GM21737 (cell line): ENCODE results near the gene CIAO3.

Source experiments
- ATAC-seq: cut with Tn5 transposase; IDR thresholded peaks from one replicate; pipeline ENCODE4 v1.9.1; 2021; ENCODE audit warnings: mild to moderate bottlenecking, moderate library complexity; ENCODE audit not compliant: unreplicated experiment

The CIAO3 gene

GRCh38 chr16:736936-737481, 3.8 kb downstream of the CIAO3 start:
- no peak for ATAC-seq

DNA sequence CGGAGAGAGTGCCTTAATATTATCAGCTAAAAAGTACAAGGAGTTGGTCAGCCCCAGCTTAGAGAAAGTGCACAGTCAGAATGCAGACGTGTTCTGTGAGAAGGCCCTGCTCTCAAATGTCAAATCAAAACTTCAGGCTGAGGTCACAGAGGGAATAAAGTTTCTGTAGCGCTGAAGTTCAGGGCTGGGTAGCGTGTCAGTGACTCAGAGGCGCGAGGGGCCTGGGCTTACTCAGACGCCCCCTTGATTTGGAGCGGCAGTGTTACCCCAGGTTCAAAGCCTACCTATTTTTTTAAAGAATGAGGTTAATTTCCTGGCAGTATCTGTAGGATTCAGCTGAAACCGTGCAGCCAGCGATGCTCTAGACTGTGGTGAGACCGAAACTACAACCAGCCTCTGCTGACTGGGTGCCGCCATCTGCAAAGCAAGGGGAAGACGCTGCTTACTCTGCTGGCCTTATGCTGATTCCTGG, 4.8 kb downstream of the CIAO3 start:
- no peak for ATAC-seq

DNA sequence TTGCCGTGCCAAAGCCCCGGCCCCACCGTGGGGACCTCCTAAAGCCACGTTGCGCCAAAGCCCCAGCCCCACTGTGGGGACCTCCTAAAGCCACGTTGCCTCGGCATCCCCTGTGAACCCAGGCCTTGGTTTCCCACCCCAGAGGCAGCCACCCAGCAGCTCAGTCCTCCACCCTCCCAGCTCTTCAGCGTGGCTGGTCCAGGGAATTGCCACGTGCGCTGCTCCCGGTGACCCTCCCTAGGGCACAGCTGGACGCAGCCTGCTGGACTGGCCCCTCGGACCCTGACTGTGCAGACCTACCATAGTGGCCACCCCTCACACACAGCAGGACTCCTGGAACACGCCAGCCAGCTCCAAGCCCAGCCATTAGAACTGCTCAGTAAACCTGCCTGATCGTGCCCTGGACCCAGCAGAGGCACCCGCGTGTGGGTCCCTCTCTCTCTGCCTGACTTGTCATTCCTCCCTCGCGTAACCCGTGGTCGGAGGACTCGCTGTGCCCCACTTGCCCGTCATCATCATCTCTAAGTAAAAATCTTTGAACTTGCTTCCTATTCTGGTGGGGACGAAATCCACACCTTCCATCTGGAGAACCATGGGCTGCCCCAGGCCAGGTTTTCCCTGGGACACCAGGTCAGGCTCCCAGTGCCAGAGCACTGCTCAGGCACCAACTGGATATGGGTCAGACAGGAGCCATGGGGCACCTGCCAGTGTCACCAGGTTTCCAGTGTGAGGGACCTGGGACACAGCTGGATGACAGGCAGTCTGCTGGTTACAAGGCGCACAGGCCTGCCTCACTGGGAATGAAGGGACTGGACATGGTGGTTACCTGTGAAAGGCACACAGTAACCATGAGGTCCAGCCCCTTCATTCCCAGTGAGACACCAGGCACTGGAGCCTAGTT, 5.6 kb downstream of the CIAO3 start:
- no peak for ATAC-seq

DNA sequence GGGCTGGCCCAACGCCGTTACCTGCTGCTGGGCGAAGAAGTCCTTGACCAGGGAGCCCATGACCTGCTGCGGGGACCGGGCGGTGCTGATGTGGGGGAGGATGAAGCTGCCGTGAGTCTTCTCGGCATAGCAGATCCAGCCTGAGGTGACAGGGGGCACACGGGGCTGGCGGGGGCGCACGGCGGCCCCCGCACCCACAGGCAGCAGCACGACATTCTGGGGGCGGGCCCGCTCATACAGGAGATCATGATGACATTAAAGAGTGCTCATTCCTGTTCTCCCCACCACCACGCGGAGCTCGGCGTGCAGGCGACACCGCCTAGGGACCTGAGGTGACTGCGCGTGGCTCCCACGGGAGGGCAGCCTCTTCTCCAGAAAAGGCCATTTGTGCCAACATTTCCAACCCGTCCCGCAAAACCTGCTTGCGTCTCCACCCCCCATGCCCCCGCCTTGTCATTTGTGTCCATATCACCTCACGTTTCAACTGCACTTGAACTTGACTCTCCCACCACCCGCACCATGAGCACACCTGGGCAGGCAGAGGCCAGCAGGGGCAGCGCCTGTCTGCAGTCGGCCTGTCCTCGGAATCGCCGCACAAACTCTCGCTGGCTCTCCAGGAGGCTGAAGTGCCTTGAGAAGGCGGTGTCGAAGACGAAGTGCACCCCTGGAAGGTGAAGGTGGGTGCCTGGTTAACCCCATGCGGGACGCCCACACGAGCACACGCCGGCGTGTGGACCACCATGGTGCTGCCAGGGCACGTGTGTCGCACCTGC, 6.4 kb downstream of the CIAO3 start:
- ATAC-seq = no peak

GRCh38 chr16:733382-734207, 7.2 kb downstream of the CIAO3 start:
- no peak for ATAC-seq

GRCh38 chr16:732936-733335, 7.9 kb downstream of the CIAO3 start:
- ATAC-seq = no peak

GRCh38 chr16:732332-732731, 8.5 kb downstream of the CIAO3 start:
- ATAC-seq = no peak

- no peak for ATAC-seq
These were observed 9.9 kb downstream of the CIAO3 start for GRCh38 chr16:730666-731509.

DNA sequence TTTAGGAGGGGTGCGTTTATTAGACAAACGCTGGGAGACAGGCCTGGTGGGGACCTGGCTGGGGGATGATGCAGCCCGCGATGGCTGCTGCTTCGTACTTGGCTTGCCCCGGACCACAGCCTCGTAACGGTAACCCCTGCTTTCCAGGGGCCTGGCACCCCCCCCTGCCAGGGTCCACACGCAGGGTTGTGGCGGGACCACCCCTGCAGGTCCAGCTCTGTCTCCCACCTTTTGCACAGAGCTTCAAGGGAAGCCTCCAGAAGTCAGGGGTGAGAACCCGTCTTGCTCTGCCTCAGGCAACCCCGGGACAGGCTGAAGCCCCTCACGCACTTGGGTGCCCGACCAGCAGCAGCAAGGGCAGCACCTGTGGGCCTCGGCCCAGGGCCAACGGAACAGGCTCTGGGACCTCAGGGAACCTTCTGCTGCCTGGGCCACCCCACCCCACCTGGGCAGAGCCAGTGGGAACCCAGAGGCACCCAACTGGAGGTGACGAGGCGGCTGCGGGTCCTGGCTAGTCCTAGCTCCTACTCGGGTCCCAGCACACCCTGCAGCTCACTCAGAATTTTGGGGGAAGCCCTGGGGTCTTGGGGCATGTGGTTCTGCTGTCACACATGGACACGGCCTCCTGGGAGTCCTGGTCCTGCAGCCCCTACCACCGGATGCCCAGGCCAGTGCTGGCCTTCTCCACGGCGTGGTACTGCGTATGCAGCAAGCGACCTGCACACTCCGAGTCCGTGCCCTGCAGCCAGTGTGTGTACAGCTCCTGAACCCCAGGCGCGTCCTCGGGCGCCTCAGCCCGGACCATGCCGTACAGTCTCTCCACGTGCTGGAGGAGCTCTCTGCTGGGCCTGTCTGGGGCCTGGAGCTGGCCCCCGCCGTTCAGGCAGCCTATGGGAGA, 10.8 kb downstream of the CIAO3 start:
- no peak for ATAC-seq

GRCh38 chr16:728890-729744, 11.7 kb downstream of the CIAO3 start:
- ATAC-seq = no peak

DNA sequence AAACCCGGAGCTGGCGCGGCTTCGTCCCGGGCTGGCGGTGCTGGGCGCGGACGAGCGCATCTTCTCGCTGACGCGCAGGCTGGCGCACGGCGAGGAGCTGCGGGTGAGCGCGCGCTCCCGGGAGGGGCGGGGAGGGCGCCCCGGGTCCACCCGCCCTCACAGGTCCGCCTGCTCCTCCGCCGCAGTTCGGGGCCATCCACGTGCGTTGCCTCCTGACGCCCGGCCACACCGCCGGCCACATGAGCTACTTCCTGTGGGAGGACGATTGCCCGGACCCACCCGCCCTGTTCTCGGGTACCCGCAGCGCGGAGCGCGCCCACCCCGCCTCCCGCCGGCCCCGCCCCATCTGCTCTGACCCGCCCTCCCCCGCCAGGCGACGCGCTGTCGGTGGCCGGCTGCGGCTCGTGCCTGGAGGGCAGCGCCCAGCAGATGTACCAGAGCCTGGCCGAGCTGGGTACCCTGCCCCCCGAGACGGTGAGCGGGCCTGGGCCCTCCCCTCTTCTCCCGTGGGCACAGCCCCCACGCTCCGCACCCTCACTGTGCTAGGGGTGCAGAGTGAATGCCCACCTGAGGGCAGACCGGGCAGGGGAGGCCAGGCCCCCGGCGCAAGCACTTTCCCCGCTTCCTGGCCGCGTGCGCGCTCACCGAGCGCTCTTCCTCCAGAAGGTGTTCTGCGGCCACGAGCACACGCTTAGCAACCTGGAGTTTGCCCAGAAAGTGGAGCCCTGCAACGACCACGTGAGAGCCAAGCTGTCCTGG, 12.5 kb downstream of the CIAO3 start:
- ATAC-seq = peak; percentile 31

DNA sequence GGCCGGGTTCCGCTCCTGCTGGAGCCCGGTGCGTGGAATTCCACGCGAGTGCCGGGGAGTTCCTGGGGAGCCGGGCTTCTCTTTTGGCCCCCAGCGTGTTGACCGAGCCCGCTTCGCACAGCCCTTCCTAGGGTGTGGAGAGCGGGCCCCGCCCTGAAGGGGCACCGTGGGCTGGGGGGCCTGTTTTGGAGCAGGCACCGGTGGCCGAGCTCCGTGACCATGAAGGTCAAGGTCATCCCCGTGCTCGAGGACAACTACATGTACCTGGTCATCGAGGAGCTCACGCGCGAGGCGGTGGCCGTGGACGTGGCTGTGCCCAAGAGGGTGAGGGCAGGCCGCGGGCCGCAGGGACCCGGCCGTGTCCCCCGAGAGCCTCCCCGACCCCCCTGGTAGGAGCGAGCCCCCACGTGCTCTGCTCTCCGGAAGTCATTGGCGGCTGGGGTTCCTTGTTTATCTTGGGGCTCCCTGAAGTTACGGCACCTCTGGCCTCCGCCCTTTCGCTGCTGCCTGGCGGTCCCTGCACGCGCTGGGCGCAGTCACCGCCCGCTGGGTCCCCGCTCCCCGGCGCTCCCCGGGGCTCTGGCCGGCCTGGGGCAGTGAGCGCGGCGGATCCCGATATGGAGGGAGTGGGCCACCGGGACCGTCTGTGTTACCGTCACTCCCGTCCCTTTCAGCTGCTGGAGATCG, 13.4 kb downstream of the CIAO3 start:
- no peak for ATAC-seq

DNA sequence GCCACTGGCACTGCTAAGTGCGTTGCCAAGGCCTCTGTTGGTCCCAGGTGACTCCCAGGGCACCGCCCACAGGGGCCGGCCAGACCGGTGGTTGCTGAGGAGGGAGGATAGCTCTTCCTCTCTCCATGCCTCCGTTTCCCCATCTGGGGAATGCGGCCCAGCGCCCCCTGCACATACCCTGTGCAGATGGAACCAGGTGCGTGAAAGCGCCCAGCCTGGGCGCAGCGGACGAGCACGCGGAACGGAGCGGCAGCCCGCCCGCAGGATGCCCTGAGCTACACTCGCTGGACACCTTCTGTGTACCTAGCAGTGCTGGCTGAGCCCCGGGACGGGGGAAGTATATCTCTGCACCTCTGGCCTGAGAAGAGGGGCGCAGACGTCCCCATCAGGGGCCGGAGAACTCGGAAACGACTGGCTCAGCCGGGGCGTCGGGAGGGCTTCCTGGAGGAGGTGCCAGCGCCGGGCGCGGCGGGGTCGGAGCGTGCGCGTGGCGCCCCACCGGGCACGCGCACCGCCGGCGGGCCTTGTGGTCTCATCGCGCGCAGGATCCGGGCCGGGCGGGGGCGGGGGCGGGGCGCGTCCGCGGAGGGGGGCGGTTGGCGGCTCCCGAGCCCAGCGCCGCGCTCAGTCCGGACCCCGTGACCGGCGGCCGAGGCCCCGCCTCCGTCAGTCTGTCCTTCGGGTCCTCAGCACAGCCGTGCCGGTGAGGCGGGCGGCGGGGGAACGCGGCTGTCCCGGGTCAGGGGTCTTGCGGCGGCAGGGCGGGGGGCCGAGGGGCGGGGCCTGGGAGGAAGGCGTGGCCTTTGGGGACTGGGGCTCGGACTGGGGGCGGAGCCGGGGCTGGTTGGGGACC, 14.1 kb downstream of the CIAO3 start, which contains the start of the genes CCDC78 and HAGHL:
TSS of gene CCDC78 (minus strand) at position 6 of the 853 bp plus-strand sequence. CDS start 76 bp downstream, outside the sequence.
TSS of gene HAGHL (plus strand) at position 669 of the 853 bp plus-strand sequence. CDS start 404 bp downstream, outside the sequence.
- no peak for ATAC-seq

- ATAC-seq = no peak
These were observed 14.7 kb downstream of the CIAO3 start for GRCh38 chr16:726188-726437.

DNA sequence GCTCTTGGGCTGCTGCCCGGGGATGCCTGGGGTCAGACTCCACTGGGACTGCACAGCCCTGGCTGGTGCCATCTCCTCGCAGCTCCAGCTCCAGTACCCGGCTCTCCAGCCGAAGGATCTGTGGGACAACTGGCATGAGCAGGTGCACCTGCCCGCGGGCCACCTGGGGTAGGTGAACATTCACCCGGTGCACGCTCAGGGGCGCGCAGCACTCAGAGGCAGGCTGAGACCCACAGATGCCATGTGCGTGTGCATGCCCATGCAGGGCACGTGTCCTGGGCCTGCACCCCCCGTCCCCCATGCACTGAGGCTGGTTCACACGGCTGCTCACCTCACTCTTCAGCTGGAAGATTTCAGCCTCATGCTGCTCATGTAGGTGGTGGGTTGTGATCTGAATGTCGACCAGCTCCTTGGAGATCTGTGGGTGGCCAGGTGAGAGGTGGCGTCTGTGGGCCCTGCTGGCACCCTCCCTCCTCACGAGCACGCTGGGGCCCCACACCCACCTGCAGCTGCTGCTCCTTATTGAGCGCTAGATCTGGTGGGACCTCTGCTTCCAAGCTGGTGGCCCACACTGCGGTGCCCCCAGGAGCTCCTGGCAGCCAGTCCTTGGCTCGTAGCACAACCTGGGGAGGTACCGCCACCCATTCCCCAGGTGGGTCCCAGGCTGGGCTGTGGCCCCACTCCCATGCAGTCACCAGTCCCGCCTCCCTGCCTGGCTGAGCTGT, 15.2 kb downstream of the CIAO3 start:
- no peak for ATAC-seq
